ENCODE measurements around the gene EFCC1. TPM values are rescaled to one million over a fixed set of nuclear protein-coding genes. Genes with fewer than 3 reads are reported as not detected.
A peak's percentile ranks its signal among the peaks of the same experiment; 100 is the strongest.

The EFCC1 gene
- total RNA-seq, 1 donor: not detected

DNA sequence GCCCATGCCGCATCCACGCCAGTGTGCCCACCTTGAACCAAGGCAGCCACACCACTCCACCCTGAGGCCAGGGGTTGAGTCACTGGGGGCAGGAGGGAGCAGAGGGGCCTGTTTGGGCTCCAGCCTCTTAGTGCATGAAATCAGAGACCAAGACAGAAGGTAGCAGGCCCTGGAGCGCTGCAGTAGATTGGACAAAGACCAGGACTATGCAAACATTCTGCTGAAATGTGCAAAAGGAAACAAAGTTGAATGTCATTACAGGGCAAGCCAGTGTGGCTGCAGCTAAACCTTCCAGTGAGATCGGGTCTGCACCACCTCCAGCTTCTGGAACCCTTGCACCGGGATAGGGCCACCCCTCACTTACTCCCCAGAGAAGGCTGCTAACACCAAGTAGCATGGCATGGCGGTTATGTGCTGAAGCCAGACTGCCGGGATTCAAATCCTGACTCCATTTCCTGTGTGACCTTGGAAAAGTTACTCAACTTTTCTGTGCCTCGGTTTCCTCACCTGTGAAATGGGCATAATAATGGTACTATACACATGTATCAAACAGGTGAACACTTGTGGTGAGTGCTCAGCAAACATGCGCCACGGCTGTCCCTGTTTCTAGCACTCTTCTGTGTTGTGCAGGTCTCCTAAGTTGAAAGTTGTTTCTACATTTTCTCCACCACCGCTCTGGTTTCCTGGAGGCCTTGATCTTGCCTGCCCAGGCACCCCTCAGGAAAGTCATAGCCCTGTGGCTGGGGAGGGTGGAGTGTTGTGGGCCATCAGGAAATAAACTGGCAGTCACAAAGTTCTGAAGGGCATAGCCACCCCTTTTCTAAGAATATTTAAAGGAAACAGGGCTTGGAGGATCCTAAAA lies 34.5 kb downstream of the EFCC1 start:
- no peak overlapping the region for H3K4me3 ChIP-seq (ENCODE audit: insufficient read depth, low read length)
- no peaks in the 10 kb centered on the region for H4K20me1 ChIP-seq (ENCODE audit: insufficient read depth, low read length)
- TF ChIP-seq CTCF (IDR thresholded peaks at IDR 0.05; ENCODE audit: extremely low read depth, low read depth, low read length): no peak
- DNase-seq (ENCODE audit: insufficient read length, low spot score, missing footprints): peak; percentile 38
- H3K9me3 ChIP-seq (ENCODE audit: low read depth, low read length): no peaks in the 10 kb centered on the region
- no peak overlapping the region for H2AFZ ChIP-seq (ENCODE audit: low read length)
- H3K36me3 ChIP-seq (ENCODE audit: insufficient read depth, low read length): no peaks in the 10 kb centered on the region
- no peak overlapping the region for H3K27ac ChIP-seq (ENCODE audit: low read depth, low read length)
- H3K4me1 ChIP-seq (ENCODE audit: insufficient read depth, low read length): no peaks in the 10 kb centered on the region
- no peak overlapping the region for H3K4me2 ChIP-seq (ENCODE audit: insufficient read depth, low read length)
- no peaks in the 10 kb centered on the region for H3K79me2 ChIP-seq (ENCODE audit: insufficient read depth, low read length)
- H3K27me3 ChIP-seq (ENCODE audit: insufficient read depth, low read length): peaks cover 16% of the 10 kb centered on the region

DNA sequence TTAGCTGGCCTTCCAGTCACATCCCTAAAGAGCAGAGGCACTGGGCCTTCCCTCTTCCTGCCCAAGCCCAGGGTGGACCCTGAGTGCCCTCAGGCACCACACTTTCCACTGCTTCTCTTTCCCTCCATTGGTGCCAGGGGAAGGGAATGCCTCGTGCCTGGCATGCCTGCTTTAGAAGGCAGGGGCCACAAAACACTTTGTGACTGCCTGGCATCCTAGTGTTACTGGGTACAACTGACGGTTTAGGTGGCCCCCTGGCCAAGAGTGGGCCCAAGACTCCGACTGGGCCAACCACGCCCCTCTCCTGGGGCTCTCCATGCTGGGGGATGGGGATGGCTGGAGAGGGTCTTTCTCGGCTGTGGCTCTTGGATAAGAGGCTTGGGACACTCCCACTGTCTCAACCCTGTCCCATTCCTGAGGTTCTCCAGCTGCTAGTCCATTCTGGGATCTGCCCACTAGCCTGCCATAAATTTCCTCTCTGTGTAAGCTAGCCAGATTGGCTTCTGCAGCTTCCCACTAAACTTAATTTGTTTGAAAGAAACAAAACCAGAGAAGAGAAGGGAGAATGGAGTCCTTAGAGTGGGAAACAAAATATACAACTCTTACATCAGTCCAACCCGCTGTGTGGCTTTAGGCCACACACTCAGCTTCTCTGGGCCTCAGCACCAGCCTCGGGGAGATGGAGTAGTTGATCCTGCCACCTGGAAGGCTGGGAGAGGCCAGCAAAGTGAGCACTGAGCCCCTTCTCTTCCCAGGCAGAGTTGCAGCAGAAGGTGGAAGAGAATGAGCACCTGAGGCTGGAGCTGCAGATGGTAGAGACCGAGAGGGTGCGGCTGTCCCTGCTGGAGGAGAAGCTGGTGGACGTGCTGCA lies 35.4 kb downstream of the EFCC1 start:
- peaks cover 16% of the 10 kb centered on the region for H3K27me3 ChIP-seq (ENCODE audit: insufficient read depth, low read length)
- TF ChIP-seq CTCF (IDR thresholded peaks at IDR 0.05; ENCODE audit: extremely low read depth, low read depth, low read length): no peak
- no peak overlapping the region for H3K4me3 ChIP-seq (ENCODE audit: insufficient read depth, low read length)
- no peak overlapping the region for H2AFZ ChIP-seq (ENCODE audit: low read length)
- H3K4me2 ChIP-seq (ENCODE audit: insufficient read depth, low read length): no peak overlapping the region
- no peaks in the 10 kb centered on the region for H4K20me1 ChIP-seq (ENCODE audit: insufficient read depth, low read length)
- no peak overlapping the region for H3K27ac ChIP-seq (ENCODE audit: low read depth, low read length)
- no peaks in the 10 kb centered on the region for H3K9me3 ChIP-seq (ENCODE audit: low read depth, low read length)
- no peaks in the 10 kb centered on the region for H3K79me2 ChIP-seq (ENCODE audit: insufficient read depth, low read length)
- DNase-seq (ENCODE audit: insufficient read length, low spot score, missing footprints): peak; percentile 49
- no peaks in the 10 kb centered on the region for H3K36me3 ChIP-seq (ENCODE audit: insufficient read depth, low read length)
- no peaks in the 10 kb centered on the region for H3K4me1 ChIP-seq (ENCODE audit: insufficient read depth, low read length)

GRCh38 chr3:129037093-129037419 lies 36.0 kb downstream of the EFCC1 start:
- Histone ChIP-seq H3K4me1 (ENCODE audit: insufficient read depth, low read length) (no peaks in the 10 kb centered on the region), H2AFZ (ENCODE audit: low read length) (no peak overlapping the region), H3K9me3 (ENCODE audit: low read depth, low read length) (no peaks in the 10 kb centered on the region)

More at GRCh38 chr3:129037093-129037419, 36.0 kb downstream of the EFCC1 start:
- H3K36me3 ChIP-seq (ENCODE audit: insufficient read depth, low read length): no peaks in the 10 kb centered on the region
- no peak overlapping the region for H3K4me2 ChIP-seq (ENCODE audit: insufficient read depth, low read length)
- no peak overlapping the region for H3K4me3 ChIP-seq (ENCODE audit: insufficient read depth, low read length)
- no peaks in the 10 kb centered on the region for H3K79me2 ChIP-seq (ENCODE audit: insufficient read depth, low read length)
- H3K27me3 ChIP-seq (ENCODE audit: insufficient read depth, low read length): peaks cover 18% of the 10 kb centered on the region
- DNase-seq (ENCODE audit: insufficient read length, low spot score, missing footprints): peak; percentile 49
- H3K27ac ChIP-seq (ENCODE audit: low read depth, low read length): no peak overlapping the region
- no peaks in the 10 kb centered on the region for H4K20me1 ChIP-seq (ENCODE audit: insufficient read depth, low read length)
- TF ChIP-seq CTCF (IDR thresholded peaks at IDR 0.05; ENCODE audit: extremely low read depth, low read depth, low read length): no peak
